Activated T-helper 1 cell treated with anti-CD3 and anti-CD28 coated beads, Interleukin-12 subunit alpha, Interleukin-12 subunit beta, Interleukin-2, Interleukin-4 antibody, amounts not matched to agents 30 ng/mL and 10 ng/mL and 1 ng/mL, durations not matched to agents 14 hours and 24 hours and 36 hours (primary cell): ENCODE results near the gene TSPAN9. TPM values are rescaled to one million over a fixed set of nuclear protein-coding genes. Genes with fewer than 3 reads are reported as not detected.

Source experiments
- DNase-seq: peaks from one replicate; pipeline ENCODE4 v3.0.0; 2021; ENCODE audit warnings: low spot score
- H3K27ac Mint-ChIP-seq: one replicate; pipeline ENCODE4 v1.8.0; 2021; ENCODE audit warnings: mild to moderate bottlenecking, mixed read lengths
- H3K27me3 Mint-ChIP-seq: one replicate; pipeline ENCODE4 v1.8.0; 2022; ENCODE audit warnings: mild to moderate bottlenecking, moderate library complexity, mixed read lengths; ENCODE audit not compliant: insufficient read depth
- H3K36me3 Mint-ChIP-seq: one replicate; pipeline ENCODE4 v1.8.0; 2021; ENCODE audit warnings: low read depth, mixed read lengths
- H3K4me1 Mint-ChIP-seq: one replicate; pipeline ENCODE4 v1.8.0; 2021; ENCODE audit warnings: low read depth, mixed read lengths
- H3K4me3 Mint-ChIP-seq: one replicate; pipeline ENCODE4 v1.8.0; 2021; ENCODE audit warnings: mild to moderate bottlenecking, moderate library complexity, mixed read lengths
- H3K9me3 Mint-ChIP-seq: one replicate; pipeline ENCODE4 v1.8.0; 2021; ENCODE audit warnings: mixed read lengths
- intact Hi-C: fragments of 100-400 bp; cut with micrococcal nuclease; formaldehyde crosslinking; loops from one replicate; pipeline ENCODE4 v1.15.1; 2024
- total RNA-seq: library from RNA; stranded (reverse); gene quantifications from 2 replicates; pipeline ENCODE4 v1.2.3, GENCODE V29; 2022

TSPAN9 gene
- total RNA-seq, 1 donor from 2014 or later = 0.44 TPM

DNA sequence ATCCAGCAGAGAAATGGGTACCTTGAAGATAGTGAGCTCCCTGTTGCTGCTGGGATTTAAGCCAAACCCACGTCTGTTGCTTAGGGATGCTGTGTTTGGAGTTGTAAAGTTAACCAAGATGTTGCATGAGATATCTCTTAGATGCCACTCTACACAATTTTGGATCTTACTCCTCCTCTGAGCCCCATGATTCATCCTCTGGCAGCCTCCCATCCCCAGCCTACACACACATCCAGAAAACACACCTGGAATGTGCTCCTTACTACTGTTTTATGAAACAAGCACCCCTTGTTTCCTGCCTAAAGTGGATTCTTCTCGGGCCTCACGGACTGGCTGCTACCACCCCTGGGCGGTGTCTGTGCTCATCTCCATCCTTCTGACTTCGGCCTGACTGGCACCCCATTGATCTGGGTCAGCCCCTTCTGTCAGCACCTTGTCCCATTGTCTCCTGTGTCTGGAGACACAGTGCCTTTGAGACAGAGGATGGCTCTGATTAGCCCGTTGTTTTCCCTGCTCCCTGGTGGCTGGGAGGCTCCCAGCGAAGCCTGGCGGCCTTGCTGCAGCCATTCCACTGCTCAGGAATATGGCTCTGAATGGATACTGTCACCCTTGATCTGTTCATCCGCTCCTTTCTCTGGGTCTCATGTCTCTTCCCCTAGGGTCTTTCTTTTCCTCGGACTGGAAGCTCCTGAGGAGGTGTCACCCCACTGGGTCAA lies 24.3 kb downstream of the TSPAN9 start:
- Mint-ChIP-seq H3K4me1 (no peaks in the 10 kb centered on the region), H3K27ac (no peak overlapping the region), H3K27me3 (peaks cover 18% of the 10 kb centered on the region), H3K9me3 (peaks cover 15% of the 10 kb centered on the region), H3K4me3 (no peak overlapping the region), H3K36me3 (peaks cover under 1% of the 10 kb centered on the region)
- intact Hi-C loops = no loop called here
- DNase-seq = no peak

DNA sequence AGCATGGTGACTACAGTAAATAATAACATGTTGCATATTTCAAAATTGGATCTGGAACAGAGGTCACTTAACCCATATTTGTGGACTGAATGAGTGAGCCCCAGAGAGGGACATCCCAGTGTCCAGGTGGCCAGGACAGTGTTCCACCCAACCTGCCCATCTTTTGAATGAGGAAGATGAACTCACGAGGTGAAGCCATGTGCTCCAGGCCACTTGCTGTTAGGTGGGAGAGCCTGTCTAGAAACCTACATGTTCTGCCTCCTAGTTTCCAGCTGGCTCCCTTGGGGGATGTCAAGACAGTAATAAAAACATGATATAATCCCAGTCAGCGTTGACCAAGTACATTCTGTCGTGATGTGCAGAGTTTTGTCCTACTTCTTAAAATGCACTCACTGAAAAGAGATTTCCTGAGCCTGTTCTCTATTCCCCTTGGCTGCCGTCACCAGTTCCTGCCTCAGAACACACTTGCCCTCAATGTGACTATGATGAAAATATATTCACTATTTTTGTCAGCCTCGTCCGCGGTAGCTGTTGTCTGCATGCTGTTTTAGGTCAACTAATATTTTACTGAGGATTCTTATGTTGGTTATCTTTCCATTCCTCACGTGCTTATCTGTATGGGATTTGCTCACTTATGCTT lies 25.7 kb downstream of the TSPAN9 start:
- Mint-ChIP-seq H3K27ac (no peak overlapping the region), H3K9me3 (peaks cover 14% of the 10 kb centered on the region), H3K36me3 (no peaks in the 10 kb centered on the region), H3K4me3 (no peak overlapping the region), H3K4me1 (no peaks in the 10 kb centered on the region), H3K27me3 (peaks cover 18% of the 10 kb centered on the region)
- DNase-seq = no peak
- intact Hi-C loops = no loop called here

DNA sequence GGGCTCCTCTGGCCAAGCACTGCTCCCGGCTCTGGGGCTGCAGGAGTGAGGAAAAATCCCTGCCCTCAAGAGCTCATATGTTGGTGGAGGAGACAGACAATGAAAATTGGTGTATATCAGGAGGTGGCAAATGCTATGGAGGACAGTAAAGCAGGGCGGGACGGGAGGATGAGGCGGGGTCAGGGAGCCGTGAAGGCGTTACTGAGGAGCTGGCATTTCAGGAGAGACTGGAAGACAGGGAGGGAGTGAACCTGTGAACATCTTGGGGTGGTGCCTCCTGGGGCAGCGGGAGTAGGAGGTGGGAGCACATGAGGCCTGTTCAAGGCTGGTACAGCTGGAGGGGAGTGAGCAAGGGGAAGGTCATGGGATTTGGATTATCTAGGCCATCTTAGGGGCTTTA lies 26.6 kb downstream of the TSPAN9 start:
- no peak overlapping the region for H3K4me3 Mint-ChIP-seq
- no peak overlapping the region for H3K27ac Mint-ChIP-seq
- intact Hi-C loops = no loop called here
- H3K27me3 Mint-ChIP-seq = peaks cover 15% of the 10 kb centered on the region
- H3K4me1 Mint-ChIP-seq = no peaks in the 10 kb centered on the region
- H3K9me3 Mint-ChIP-seq = peaks cover 7% of the 10 kb centered on the region
- no peaks in the 10 kb centered on the region for H3K36me3 Mint-ChIP-seq
- no peak for DNase-seq

DNA sequence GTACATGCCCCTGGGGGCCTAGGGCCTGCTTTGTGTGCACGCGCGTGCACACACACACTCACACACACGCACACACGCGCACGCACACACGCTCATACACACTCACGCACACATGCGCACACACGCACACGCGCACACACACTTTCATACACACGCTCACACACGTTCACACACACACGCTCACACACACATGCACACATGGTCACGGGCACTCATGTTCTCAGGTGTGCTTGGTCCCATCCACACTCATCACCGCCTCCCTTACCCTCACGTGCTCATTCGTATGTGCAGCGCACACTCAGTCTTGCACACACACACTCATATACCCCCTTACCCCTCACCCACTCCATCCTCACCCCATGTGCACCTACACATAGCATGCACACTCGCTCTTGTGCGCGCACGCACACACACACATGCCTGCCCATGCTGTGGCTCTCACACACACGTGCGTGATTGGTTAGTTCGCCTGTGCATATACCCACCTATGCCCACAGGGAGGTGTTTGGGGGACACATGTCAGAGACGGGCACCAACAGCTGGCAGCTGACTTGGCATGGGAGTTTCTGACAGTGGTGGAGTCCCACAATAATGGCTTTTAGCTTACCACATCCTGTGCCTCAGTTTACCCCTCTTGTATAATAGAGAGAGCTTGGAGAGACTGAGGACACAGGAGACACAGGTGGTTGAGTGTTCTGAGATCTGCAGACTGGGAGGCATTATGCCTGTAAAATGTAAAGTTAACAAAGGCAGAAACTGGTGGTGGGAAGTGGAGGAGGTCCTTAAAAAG lies 28.7 kb downstream of the TSPAN9 start:
- H3K4me3 Mint-ChIP-seq = no peak overlapping the region
- no peak for DNase-seq
- intact Hi-C loops = no loop called here

DNA sequence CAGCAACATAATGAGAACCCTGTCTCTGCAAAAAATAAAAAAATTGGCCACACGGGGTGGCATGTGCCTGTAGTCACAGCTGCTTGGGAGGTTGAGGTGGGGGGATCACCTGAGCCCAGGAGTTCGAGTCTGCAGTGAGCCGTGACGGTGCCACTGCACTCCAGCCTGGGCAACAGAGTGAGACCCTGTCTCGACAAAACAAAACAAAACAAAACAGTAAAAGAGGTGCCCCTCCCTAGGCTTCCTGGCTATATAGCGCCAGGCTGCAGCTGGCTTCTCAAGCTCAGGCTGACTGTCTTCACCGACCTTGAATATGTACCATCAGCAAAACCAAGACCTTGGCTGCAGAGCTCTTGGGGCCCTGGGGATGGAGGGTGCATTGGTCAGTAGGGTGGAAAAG lies 29.4 kb downstream of the TSPAN9 start:
- H3K9me3 Mint-ChIP-seq = no peaks in the 10 kb centered on the region

More for the DNA sequence above, 28.7 kb downstream of the TSPAN9 start:
- Mint-ChIP-seq H3K36me3 (no peaks in the 10 kb centered on the region), H3K9me3 (no peaks in the 10 kb centered on the region), H3K27me3 (peaks cover 9% of the 10 kb centered on the region), H3K27ac (no peak overlapping the region), H3K4me1 (no peaks in the 10 kb centered on the region)

DNA sequence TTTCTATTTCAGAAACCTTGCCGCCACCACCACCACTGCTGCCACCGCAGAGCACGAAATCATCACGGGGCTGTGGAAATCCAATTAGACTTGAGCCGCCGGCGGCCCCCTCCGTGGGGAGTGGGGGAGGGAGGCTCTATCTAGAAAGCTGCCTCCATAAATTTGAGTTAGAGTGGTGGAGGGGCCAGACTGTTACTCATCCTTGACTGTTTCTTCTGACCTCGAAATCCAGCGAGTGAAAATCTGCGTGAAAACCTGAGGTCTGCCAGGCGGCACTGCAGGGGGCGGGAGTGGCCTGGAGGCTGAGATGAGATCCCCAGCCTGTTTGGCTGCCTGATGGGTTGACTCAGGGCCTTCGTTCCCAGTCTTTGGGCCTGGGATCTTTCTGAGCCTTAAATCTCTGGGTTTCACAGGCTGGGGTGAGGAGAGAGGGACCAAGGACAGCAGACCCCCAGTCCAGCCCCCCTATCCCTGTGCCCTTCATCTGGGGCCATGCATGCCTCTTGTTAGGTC lies 29.9 kb downstream of the TSPAN9 start:
- Mint-ChIP-seq H3K4me1 (no peaks in the 10 kb centered on the region), H3K4me3 (no peak overlapping the region), H3K27ac (no peak overlapping the region), H3K9me3 (no peaks in the 10 kb centered on the region), H3K36me3 (no peaks in the 10 kb centered on the region), H3K27me3 (peaks cover 14% of the 10 kb centered on the region)
- DNase-seq = no peak
- intact Hi-C loops = no loop called here

More for the DNA sequence above, 29.4 kb downstream of the TSPAN9 start:
- Mint-ChIP-seq H3K36me3 (no peaks in the 10 kb centered on the region), H3K27ac (no peak overlapping the region), H3K4me1 (no peaks in the 10 kb centered on the region), H3K4me3 (no peak overlapping the region), H3K27me3 (peaks cover 12% of the 10 kb centered on the region)
- DNase-seq = no peak
- intact Hi-C loops = no loop called here

DNA sequence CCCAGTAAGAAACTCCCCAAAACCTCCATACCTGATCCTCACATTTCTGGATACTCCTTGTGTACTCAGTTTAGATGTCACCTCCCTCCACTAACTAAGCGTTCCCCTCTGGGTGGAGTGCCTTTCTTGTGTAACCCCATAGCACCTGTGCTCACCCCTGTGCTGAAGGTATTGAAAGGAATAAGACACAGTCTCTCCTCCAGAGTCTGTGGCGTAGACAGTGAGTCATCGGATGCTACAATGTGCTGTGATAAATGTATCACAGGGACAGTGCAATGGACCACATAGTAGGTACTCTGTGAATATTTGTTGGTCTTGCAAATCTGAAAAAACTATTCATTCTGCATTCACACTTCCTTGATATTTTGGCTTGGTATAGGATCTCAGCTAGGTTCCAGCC lies 30.8 kb downstream of the TSPAN9 start:
- H3K4me3 Mint-ChIP-seq = no peak overlapping the region
- H3K4me1 Mint-ChIP-seq = no peaks in the 10 kb centered on the region
- H3K9me3 Mint-ChIP-seq = no peaks in the 10 kb centered on the region
- peaks cover 17% of the 10 kb centered on the region for H3K27me3 Mint-ChIP-seq
- DNase-seq = no peak
- H3K36me3 Mint-ChIP-seq = no peaks in the 10 kb centered on the region
- intact Hi-C loops = no loop called here
- H3K27ac Mint-ChIP-seq = no peak overlapping the region

DNA sequence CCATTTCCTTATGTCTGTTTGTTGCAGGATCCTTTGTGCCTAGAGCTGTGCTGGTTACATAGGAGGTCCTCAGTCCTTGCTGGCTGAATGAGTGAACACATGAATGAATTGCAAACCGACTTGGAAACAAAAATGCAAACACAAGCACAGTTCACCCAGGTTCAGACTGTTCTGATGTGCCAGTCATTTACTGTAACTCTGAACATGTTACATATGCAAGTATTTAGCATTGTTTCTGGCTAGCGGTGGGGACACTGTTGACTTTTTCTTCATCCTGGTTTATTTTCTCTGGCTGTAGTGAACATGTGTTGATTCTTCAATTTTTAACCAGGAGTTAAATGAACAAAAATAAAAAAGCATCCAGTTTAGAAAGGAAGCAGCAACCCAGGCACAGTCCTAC lies 33.4 kb downstream of the TSPAN9 start:
- no peak for DNase-seq
- Mint-ChIP-seq H3K9me3 (no peaks in the 10 kb centered on the region), H3K4me3 (no peak overlapping the region), H3K27ac (no peak overlapping the region), H3K36me3 (no peaks in the 10 kb centered on the region), H3K27me3 (peaks cover 19% of the 10 kb centered on the region), H3K4me1 (no peaks in the 10 kb centered on the region)
- intact Hi-C loops = no loop called here

DNA sequence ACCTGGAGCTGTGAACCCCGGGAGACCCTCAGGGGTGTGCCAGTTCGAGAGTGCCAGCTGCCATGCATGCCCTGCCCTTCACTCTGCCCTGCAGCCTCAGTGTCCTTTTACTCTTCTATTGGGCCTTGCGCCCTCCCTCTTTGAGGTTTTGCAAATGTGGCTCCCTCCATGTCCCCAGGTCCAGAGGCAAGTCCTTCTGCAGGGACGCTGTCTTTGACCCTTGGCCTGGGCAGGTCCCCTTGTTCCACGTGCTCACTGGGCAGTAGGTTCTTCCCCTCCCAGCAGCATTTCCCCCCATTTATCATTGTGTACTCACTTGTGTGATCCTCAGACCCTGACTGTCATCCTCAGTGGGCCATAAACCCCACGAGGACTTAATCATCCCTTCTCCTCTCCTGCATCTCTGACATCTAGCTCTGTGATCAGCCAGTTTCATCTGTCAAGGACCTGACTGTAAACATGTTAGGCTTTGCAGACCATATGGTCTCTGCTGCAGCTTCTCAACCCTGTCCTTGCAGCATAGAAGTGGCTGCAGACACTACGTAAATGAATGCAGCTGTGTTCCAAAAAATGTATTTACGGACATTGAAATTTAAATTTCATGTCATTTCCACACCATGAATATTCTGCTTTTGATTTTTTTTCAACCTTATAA lies 36.6 kb downstream of the TSPAN9 start:
- intact Hi-C loops = no loop called here
- H3K4me1 Mint-ChIP-seq = no peaks in the 10 kb centered on the region
- no peak for DNase-seq
- no peak overlapping the region for H3K27ac Mint-ChIP-seq
- H3K9me3 Mint-ChIP-seq = no peaks in the 10 kb centered on the region
- H3K36me3 Mint-ChIP-seq = no peaks in the 10 kb centered on the region
- no peak overlapping the region for H3K4me3 Mint-ChIP-seq
- H3K27me3 Mint-ChIP-seq = peaks cover 31% of the 10 kb centered on the region

DNA sequence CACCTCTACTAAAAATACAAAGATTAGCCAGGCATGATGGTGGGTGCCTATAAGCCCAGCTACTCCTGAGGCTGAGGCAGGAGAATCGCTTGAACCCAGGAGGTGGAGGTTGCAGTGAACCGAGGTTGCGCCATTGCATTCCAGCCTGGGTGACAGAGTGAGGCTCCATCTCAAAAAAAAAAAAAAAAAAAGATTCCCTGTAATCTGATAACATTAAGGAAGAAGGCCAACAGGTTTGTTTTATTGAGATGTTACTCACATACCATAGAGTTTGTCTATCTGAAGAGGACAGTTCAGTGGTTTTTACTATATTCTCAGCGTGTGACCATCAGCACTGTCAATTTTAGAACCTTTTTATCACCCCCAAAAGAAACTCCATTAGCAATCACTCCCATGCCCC lies 37.5 kb downstream of the TSPAN9 start:
- peaks cover 34% of the 10 kb centered on the region for H3K27me3 Mint-ChIP-seq
- H3K4me3 Mint-ChIP-seq = no peak overlapping the region
- no peaks in the 10 kb centered on the region for H3K9me3 Mint-ChIP-seq
- no peaks in the 10 kb centered on the region for H3K4me1 Mint-ChIP-seq
- H3K27ac Mint-ChIP-seq = no peak overlapping the region
- intact Hi-C loops = no loop called here
- DNase-seq = no peak
- no peaks in the 10 kb centered on the region for H3K36me3 Mint-ChIP-seq

DNA sequence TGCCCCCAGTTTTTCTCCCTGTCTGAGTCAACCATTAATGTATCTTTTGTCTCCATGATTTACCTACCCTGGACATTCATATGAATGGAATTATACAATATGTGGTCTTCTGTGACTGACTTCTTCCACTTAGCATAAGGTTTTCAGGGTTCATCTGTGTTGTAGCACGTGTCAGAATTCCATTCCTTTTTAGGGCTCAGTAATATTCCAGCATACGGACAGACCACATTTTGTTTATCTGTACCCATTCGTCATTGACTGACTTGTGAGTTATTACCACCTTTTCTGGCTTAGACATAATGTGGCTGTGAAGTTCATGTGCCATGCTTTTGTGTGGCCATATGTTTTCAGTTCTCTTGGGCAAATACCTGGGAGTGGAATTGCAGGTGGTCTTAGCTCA lies 37.9 kb downstream of the TSPAN9 start:
- Mint-ChIP-seq H3K4me1 (no peaks in the 10 kb centered on the region), H3K4me3 (no peak overlapping the region)
- intact Hi-C loops = no loop called here

DNA sequence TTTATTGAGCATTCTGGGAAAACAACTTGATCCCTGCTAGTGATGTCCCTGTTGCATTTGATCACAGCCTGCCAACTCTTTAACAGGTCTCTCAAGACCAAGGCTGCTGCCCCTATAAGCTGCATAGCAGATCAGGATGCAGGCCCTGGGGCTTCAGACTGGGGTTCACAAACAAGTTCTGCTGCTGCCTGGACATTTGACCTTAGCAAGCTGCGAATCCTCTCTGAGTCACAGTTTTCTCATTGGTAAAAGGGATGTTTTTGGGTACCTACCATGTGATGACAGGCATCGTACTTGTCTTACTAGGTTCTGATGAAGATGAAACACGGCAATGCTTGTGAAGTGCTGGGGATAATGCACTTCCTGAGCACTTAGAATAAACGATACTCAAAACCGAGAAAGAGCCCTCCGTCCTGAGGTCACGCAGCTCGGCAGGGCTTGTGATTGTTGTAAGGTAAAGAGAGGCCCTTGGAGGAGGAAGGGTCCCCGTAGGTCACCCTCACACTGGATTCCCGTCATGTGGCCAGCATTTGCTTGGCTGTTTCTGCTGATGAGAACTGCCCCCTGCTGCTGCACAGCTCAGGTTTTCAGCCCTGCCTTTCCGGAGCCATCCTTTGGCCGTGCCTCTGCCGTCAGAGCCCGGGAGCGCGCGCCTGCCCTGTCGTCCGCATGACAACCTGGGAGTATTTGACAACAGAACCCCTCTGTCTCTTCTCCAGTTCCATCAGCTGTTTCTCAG lies 39.1 kb downstream of the TSPAN9 start:
- Mint-ChIP-seq H3K4me1 (no peaks in the 10 kb centered on the region), H3K4me3 (no peak overlapping the region), H3K9me3 (no peaks in the 10 kb centered on the region), H3K36me3 (no peaks in the 10 kb centered on the region), H3K27ac (no peak overlapping the region), H3K27me3 (peaks cover 34% of the 10 kb centered on the region)
- intact Hi-C loops = no loop called here
- DNase-seq = no peak

More for the DNA sequence above, 37.9 kb downstream of the TSPAN9 start:
- Mint-ChIP-seq H3K36me3 (no peaks in the 10 kb centered on the region), H3K27ac (no peak overlapping the region), H3K9me3 (no peaks in the 10 kb centered on the region), H3K27me3 (peaks cover 34% of the 10 kb centered on the region)
- no peak for DNase-seq
